ENCODE data around the gene TGFBR3.

The TGFBR3 gene

DNA sequence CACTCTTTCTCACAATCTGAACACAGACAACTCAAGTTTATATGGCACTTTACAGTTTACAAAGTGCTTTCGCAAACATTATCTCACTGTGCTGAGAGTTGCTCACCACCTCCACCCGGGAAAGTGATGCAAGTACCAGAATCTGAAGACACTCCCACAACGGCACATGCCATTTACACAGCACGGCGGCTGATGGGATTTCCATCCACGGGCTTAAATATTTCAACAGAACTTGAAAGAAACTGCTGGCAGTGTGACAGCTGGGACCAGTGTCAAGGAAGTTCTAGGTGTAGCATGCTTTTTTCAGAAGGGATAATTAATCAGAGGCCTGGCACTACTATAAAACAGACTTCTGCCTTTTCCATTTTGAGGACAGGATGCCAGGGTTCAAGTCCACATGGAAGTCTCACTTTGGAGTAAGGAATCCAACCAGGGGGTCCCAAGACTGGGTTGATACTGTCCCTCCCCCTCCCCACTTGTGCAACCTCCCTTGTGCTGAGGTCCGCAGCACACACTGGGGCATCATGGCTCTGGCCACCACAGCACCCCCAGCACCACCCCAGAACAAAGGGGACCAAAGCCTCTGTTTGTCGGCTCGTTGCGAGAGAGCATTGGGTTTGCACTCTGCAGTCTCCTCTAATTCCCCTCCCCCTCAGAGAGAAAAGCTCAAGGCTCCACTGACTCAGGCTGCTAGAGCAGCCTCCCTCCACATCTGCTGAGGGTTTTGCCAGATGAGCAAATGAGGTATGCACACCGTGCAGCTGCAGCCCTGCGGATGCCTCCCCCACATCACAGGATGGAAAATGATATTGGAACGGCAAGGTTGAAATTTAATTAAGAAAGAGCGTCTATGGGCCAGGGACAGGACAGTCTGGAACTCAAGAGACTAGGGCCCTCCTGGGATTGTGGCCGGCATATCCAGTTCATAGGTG lies 154.9 kb downstream of the TGFBR3 start:
- no peak for FAIRE-seq

DNA sequence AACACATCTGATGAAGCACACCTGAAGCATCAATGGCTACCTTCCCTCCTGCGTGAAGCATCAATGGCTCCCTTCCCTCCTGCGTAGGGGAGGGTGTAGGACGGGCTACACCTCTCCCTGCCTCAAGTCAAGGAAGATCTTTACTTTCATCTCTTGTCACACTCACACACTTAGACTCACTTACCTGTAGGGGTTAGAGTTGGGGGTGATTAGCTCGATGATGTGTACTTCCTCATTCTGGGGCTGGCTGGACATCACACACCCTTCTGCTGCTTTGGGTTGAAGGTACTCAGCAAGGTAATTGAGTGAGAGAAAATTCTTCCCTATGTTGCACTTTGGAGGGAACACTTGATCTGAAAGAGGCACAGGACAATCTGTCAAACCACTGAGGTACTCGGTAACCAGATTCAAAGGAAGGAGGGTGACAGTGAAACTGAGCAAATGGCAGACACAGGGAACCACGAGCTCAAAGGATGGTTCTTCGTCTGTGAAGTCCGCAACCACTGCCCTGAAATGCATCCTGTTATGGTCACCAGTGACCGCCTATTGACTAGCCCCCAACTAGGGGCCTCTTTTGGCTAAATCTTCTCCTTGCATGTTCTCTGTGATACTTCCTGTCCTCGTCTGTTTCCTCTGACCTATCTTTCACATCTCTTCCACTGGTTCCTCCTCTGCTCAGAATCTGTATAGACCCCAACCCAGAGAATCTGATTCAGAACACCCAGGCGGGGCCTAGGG lies 156.2 kb downstream of the TGFBR3 start:
- no peak for FAIRE-seq

DNA sequence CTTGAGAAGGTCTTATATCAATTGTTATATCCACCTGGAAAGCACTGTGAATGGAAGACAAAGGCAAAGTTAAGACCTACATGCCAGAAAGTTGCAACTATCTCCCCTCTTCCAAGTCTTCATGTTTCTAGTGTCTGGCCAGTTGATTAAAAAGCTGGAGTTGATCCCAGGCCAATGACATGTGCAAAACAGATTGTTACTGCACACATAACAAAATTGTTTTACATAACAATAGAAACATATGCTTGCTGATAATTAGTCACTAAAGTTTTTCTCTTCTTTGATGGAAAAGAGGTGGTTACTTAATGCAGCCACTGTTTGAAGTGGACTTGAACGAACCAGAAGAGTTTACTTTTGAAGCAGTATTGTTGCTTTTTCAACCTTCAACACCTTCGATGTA lies 158.2 kb downstream of the TGFBR3 start:
- no peak for FAIRE-seq

DNA sequence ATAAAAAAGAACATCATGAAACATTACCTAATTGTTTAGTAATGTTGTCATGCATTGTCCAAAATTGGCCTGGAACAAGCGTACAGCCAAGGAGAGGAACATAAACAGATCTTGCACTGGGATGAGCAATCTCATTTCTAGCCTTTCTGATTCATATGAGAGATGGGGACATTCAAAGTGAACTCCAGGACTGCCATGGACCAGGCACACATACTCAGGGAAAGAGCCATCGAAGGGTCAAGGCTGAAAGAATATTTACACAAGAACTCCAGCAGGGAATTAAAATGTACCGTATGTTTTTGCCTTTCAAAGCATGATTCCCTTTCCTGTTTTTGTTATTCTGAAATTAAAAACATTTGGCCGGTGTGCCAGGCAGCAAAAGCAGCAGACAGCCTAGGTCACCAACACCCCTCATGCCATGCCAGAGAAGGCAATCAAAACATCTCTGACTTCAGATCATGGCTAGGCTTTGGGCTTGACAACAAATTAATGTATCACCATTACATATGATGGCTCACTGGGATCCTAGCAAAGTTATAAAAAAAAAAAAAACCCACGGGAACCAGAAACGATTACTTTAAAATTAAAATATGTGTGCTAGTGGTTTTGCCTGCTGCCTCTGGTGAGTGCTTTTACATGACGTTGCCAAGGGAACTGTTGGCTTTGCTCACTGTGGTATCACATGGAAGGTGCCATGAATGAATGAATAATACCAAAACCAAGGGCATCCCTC lies 159.8 kb downstream of the TGFBR3 start:
- FAIRE-seq: no peak

DNA sequence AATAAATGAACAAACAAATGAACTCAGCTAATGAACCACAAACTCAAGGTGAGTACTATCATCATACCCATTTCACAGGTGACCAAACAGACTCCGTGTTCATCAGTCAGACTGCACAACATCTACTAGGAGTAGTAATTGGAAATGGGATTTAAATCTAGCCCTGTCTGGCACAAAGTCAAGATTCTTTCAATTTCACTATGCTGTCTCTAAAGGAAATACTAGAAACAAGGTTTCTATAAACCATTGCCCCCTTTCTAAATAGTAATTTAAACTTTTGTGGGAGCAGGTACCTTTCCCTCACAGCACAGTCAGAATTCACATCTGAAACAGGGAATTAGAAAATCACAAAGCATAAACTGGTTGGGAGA lies 160.3 kb downstream of the TGFBR3 start:
- FAIRE-seq: no peak

DNA sequence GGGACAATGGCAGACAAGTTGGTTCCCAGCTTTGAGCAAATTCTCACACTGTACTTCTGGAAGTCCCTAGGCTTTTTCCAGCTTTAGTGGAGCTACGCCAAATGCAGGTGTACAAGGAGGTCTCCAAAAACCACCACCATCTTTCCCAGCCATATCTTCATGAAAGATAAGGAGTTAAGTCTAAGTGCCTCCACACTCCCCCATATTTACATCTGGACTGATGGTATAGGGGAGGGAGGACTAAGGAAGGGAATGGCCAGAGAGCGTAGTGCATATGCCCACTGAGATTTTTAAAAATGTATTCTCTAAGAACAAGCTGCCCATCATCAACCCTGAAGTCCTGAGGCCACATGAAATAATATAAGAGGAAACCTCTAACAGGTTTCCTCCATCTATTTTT lies 161.3 kb downstream of the TGFBR3 start:
- FAIRE-seq: no peak

DNA sequence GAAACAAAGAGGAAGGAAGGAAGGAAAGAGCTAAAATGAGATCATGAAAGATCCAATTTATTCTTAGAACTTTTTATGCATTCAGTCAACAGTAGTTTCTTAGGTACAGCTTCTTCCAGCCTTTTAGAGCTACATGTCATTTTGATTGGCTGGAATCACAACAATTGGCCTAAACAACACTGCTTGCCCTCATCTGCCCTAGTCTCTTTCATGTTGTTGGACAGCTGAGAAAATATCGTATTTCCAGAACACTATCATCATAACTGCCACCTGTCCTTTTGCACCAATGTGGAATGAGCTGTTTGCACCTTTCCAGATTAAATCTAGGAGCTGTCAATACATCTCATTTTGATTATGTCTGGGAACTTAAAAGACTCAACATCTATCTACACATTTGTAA lies 161.7 kb downstream of the TGFBR3 start:
- FAIRE-seq: no peak

DNA sequence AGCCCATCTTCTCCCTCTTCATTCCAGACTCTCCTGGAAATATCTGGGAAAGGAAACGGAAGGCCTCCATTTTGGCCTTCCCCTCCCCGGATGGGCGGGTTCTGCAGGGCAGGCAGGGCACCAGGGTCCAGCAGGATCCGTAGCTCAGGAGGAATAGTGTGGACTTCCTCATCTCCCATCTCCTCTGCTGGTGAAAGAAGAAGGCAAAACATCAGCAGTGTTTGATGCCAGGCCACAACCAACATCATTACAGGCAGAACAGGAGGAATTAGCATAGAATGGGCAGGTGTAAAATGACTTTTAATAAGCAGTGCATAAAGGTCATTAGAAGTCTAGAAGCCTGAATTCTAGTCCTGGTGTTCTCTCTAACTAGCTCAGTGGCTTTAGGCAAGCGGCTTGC lies 165.9 kb downstream of the TGFBR3 start:
- no peak for FAIRE-seq

DNA sequence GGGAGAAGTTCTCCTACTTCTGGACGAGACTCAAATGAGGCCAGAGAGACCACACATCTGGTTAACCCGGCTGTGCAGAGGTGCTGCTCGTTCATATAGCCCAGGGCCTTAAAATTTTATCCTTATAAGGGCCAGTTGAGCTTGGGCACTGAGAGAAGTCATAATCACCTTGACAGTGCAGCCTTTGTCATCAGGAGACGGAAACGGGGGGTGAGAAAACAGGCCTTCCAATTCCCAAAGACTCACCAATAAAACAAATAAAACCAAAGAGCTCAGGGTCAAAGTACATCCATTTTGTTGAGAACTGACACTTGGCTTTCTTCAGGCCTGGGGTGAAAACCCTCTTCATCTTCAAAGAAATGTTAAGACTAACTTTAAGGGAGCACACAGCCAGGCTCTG lies 167.1 kb downstream of the TGFBR3 start:
- no peak for FAIRE-seq

DNA sequence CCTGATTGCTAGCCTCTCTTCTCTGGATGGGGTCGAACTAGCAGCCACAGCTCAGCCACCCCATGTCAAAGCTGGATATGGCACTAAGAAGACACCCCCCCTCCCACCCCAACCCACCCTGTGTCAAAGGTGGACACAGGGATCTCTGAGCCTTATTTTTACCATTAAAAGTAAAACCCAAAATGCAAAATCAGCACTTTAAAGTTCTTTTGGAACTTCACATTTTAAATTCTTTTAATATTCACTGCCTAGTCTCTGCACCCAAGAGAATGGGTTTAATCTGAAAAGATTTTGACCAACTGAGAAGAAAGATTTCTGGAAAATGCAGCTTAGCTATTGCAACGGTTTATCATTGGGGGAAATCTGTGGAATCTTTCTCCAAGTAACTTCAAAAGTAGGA lies 167.6 kb downstream of the TGFBR3 start:
- no peak for FAIRE-seq

DNA sequence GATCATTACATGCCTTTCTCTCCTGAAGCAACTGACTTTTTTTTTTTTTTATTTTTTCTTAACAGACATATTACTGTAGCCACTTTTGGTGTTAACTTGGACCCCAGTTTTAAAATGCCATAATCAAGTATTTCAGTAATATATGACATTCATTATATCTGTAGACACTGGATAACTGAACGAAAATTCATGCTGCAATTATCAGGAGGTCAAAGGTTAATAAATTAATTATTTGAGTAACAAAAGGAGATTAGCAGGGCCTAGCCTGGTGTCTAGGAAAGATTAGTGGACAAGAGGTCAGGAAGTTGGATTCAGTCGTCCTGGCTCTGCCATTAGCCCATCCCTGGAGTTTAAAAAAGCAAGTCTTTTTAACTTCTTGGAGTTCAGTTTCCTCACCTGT lies 168.1 kb downstream of the TGFBR3 start:
- FAIRE-seq: no peak

DNA sequence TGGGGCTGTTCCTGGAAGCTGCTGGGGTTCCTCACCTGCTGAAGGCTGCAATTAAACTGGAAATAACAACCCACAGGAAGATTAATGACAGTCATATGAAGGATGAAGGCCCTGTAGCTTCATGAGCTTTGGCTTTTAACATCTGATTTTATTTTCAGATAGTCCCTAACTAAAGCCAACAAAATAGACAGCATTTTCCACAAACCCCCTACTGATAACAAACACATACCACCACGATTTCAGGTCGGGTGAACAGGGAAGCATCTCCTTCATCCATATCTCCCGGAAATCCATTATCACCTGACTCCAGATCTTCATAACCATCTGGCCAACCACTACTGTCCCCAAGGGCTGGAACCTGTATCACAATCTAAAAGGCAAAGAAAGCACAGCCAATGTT lies 169.6 kb downstream of the TGFBR3 start:
- no peak for FAIRE-seq

DNA sequence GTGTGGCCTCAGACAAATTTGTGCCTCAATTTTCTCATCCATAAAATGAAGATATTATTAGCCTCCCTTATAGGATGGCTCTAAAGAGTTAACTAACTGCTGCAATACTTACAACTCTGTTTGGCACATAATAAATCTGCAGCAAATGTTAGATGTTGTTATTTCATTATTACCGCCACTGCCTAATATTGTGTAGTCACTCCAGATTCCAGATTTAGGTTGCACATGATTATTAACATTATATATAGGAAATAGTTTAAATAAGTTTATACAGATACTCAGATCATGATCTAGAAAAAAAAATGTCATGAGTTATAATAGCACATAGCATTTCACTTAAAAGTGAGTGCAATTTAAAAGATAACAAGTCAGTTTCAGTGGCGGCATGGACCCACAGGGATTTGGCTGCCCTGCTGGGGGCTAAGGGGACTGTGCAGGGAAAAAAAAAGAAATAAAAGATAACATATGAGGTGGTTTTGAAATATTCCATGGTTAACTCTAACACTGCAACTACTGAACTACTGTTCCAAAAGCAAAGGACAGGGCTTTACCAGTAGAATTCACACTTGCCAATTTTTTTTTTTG lies 170.4 kb downstream of the TGFBR3 start:
- FAIRE-seq: no peak

DNA sequence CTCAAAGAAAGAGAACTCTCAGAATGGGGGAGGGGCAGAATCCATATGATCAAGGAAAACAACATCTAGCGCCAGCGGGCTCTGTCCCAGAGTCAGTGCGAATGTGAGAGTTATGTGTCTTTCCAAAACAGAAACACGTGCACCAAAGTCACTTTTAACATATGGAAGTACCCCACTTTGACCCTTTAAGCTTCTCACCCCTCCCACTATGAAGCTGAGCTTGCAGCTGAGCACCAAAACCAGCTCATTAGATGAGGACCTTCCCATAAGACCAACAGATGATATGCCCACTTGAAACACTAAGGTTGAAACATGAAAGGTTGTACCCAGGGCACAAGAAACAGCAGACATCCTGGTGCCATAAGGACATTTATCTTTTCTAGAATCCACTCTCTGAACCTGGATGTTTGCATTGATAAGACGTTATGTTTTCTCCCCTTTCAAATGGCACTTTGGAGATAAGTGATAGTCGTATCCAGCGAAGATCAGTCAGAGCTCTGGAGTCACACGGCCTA lies 171.0 kb downstream of the TGFBR3 start:
- no peak for FAIRE-seq

DNA sequence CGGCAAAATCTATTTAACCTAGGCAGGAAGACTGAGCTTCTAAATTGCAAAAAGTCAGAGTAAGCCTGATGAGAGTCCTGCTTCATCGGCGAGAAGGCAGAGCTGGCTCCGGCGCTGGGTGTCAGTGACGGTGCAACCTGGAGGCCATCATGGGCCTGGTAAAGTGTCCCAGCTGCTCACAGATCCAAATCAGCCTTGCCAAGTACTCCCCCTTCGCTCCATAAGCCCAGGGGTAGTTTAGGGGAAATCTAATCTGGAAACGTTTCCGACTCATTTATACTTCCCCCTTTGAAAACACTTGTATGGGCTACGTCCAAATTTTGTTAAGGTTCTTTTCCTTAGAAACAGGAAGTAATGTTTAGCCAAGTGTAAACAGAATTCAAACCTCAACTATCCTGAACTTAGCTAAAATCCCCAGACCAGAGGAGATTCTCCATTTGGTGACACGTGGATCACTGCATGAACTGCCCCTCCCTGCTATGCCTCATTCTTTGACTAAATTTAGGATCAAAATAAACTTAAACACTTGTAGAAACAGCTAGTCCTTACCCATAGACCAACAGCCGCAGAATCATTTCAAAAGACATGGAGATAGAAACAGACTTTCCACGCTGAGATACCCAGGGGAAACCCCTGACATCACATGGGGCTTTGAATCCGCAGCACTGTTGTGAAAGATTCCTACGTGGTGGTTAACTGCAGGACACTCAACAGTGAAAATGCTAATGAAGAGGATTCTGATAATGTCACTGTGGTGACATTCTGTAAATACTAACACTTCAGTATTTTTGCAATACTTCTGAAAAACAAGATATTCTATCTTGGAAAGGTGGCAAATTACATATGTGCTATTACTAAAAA lies 172.7 kb downstream of the TGFBR3 start:
- no peak for FAIRE-seq

DNA sequence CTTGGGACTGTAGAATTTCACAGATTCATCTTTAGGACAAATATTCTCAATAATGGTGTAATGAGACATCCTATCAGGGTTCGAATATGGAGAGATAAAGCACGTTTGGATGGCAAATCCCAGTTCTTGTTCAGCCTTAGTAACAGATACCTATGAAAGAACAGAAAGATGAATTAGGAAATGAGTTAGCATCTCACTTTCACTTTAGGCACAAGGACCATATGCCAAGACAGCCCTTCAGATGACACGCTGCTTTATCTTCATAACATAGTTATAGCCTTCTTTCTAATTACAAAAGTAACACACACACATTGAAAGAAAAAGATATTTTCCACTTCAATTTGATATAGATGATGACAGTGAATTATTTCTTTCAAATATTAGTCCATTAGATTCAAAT lies 173.6 kb downstream of the TGFBR3 start:
- FAIRE-seq: no peak

DNA sequence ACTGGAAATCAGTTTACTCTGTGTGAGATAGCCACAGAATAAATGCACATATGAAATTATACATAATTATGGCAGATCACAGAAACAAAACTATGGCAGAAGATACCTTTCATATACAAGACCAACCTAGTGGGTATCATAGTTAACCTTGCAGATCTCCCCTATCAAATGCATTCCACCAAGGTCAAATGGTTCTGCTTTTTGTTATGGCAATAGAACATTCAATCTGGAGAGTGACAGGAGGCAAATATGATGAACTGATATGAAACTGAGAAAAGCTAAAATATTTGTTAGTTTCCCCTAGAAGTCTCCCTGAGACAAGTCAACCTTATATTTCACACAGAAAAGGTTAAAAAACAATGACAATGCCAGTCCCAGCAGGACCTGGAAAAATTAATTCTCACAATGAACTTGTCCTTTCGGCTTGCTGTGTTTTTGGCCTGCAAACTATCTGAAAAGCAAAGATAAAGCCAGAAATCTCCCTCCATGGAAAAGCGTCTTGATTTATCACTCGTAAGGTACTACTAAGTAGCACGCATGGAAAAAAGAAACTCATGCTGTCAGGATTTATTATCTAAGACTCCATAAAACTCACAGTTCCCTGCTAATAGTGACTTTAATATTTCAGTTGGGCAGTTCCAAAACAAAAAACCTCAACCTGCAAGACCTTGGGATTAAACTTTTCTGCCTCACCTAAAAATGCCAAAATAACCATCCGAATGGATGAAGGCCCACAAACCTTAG lies 174.3 kb downstream of the TGFBR3 start:
- FAIRE-seq: no peak

DNA sequence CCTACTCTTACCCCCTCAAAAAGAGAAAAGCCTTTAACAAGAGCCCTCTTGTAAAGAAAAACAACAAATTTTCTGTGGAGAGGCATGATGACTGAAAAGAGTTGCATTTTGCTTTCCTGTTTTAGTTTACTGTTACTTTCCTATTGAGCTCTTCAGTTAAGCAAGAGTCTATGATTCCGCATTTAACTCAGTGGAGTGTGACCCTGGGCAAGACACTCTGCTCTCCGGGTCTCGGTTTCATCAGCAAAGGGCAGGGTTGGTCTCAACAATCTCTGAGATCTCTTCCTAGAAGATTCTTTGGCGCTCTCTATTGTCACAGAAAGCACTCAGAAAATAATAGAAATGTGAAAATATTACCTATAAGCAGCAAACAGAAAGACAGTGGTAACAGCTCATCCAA lies 175.7 kb downstream of the TGFBR3 start:
- no peak for FAIRE-seq

DNA sequence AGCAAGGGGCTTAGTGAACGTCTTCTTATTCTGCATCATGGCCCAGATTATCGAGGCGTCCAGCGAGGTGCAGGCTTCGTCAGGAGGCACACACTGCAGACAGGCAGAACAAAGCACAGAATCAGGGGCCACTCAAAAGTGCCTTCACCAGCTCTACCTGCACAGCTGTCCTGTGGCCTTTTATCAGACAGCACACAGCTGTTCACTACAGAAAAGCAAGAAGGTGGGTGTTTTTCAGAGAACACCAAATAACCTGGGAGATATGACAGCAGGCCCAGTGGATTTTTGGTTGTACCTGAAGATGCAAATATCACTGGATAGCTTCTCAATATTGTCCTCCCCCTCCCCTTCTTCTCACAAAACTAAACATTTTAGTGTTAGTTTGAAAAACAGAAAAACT lies 177.3 kb downstream of the TGFBR3 start:
- FAIRE-seq: no peak

DNA sequence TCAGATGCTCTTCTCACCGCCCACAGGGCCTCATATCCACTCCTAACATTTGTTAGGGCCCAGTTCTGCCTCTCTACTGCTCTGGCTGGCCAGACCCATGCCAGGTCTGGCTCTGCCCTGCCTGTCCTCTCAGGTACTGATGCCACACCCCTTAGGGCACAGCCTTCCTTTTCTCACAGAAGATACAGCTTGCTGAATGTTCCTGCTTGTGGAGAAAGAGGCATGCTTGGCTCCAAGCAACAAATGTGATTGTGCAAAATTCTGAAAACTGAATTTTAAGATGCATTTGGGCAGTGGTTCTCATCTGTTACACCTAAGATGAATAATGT lies 178.1 kb downstream of the TGFBR3 start:
- no peak for FAIRE-seq

DNA sequence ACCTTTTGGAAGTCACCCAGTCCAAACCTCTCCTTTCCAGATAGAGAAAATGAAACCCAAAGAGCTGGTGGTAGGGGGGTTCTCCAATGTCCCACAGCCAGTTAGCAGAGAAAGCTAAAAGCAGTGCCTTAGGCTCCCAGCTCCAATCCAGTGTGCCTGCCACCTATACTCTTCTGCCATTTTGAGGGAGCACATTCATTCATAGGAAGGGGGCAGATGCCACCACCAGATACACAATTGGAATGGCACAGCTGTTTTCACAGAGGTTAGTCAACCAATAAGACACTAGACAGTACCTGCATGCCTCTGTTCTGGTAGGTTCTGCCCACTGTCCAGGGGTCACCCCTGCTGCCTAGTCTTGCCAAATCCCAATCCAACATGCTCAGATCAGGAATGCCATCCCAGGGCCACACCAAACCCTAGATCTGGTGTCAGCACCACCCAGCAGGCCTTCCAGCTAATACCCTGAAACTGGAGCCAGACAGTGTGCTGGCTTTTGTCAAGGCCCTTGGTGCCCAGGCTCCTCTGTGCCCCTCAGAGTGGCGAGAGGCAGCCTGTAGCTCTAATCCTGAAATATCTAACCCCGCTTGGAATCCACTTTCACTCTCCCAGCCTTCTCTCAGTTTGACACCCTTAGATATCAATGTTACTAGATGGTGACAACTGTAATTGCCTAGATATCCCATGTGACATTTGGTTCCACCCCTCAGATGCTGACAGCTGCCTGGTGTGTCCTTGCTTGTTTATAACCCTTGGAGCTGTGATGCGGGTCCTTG lies 178.6 kb downstream of the TGFBR3 start:
- FAIRE-seq: no peak
